Sciatic nerve (tissue), 2 donors: ENCODE measurements around the gene OVOL1. TPM values are rescaled to one million over a fixed set of nuclear protein-coding genes. Genes with fewer than 3 reads are reported as not detected.
"Not testable (repeated sequence)": the region's sequence is repeated elsewhere in the genome, so short reads cannot be mapped to it uniquely, and the experiment has no call there.

Experiments
- ATAC-seq: fragments of 200-7000 bp; cut with Tn5 transposase; one replicate; pipeline ENCODE4 v1.9.1; 2020; ENCODE audit warnings: mild to moderate bottlenecking, moderate library complexity
- DNase-seq: peaks from one replicate; pipeline ENCODE4 v3.0.0-alpha.2; 2020; ENCODE audit warnings: low spot score
- intact Hi-C: fragments of 100-400 bp; cut with DNase I; formaldehyde crosslinking; loops from one replicate; pipeline ENCODE4 v1.14.2; 2022
- total RNA-seq: library from RNA; stranded (reverse); fragmentation: NEBNext Ultra II Directional; extraction: Animal tissue kit (Norgen Biotek cat#: 25700); gene quantifications from one replicate; pipeline ENCODE4 v1.2.1, GENCODE V29; 2021
- donor health status: DM: no; HTN: no; CAD: no.
- donor health status: DM: no; HTN: no; CAD: no.

The OVOL1 gene
- total RNA-seq, 1 donor from 2014 or later, result not detected

- intact Hi-C loops, result no loop called here
- ATAC-seq (no peak), DNase-seq (no peak)
Measured at GRCh38 chr11:65808744-65809341, 22.0 kb downstream of the OVOL1 start.

GRCh38 chr11:65809496-65809895 lies 22.6 kb downstream of the OVOL1 start:
- intact Hi-C loops, result no loop called here
- ATAC-seq (no peak), DNase-seq (no peak)

GRCh38 chr11:65810046-65810868 lies 23.4 kb downstream of the OVOL1 start:
- intact Hi-C loops, result loop anchor here (10.0 kb wide), 1 partner anchor 95 kb away; the partner anchor contains the start of gene KAT5
- ATAC-seq, result no peak

GRCh38 chr11:65811764-65812475 lies 25.1 kb downstream of the OVOL1 start:
- no peak for DNase-seq
- intact Hi-C loops, result loop anchor here (10.0 kb wide), 1 partner anchor 97 kb away; the partner anchor contains the start of gene KAT5
- no peak for ATAC-seq

More at GRCh38 chr11:65810046-65810868, 23.4 kb downstream of the OVOL1 start:
- DNase-seq, result no peak

GRCh38 chr11:65814131-65814985 lies 27.5 kb downstream of the OVOL1 start:
- ATAC-seq, result peak; percentile 43
- intact Hi-C loops, result loop anchor here (10.0 kb wide), 1 partner anchor 100 kb away; the partner anchor contains the start of gene KAT5
- no peak for DNase-seq

- DNase-seq (no peak), ATAC-seq (no peak)
- intact Hi-C loops, result loop anchor here (10.0 kb wide), 1 partner anchor 100 kb away; the partner anchor contains the start of gene KAT5
Measured at GRCh38 chr11:65814986-65815565, 28.2 kb downstream of the OVOL1 start.

- intact Hi-C loops, result loop anchor here (10.0 kb wide), 1 partner anchor 102 kb away; the partner anchor contains the start of gene KAT5
- no peak for DNase-seq
- ATAC-seq, result no peak
Measured at GRCh38 chr11:65816696-65817095, 29.8 kb downstream of the OVOL1 start.

- no peak for ATAC-seq
- intact Hi-C loops, result loop anchor here (10.0 kb wide), 1 partner anchor 103 kb away; the partner anchor contains the start of gene KAT5
- DNase-seq, result no peak
Measured at GRCh38 chr11:65817312-65817834, 30.5 kb downstream of the OVOL1 start.

- ATAC-seq (peak; percentile 89), DNase-seq (peak; percentile 99)
- intact Hi-C loops, result loop anchor here (10.0 kb wide), 1 partner anchor 103 kb away; the partner anchor contains the start of gene KAT5
Measured at GRCh38 chr11:65817835-65818680, 31.2 kb downstream of the OVOL1 start.

GRCh38 chr11:65821107-65821506 lies 34.2 kb downstream of the OVOL1 start:
- ATAC-seq (no peak), DNase-seq (no peak)

GRCh38 chr11:65822776-65823528 lies 36.1 kb downstream of the OVOL1 start:
- DNase-seq (no peak), ATAC-seq (no peak)
- intact Hi-C loops, result no loop called here

More at GRCh38 chr11:65821107-65821506, 34.2 kb downstream of the OVOL1 start:
- intact Hi-C loops, result no loop called here

GRCh38 chr11:65826984-65827735 lies 40.3 kb downstream of the OVOL1 start:
- DNase-seq, result no peak
- intact Hi-C loops, result no loop called here
- no peak for ATAC-seq

GRCh38 chr11:65829459-65829858 lies 42.6 kb downstream of the OVOL1 start:
- ATAC-seq (no peak), DNase-seq (no peak)
- intact Hi-C loops, result no loop called here

- intact Hi-C loops, result loop anchor here (5.0 kb wide), 1 partner anchor 380 kb away; no protein-coding TSS in a partner anchor
- not testable (repeated sequence) for DNase-seq, ATAC-seq
Measured at GRCh38 chr11:65832231-65832630, 45.4 kb downstream of the OVOL1 start.

GRCh38 chr11:65833297-65834030 lies 46.6 kb downstream of the OVOL1 start, which contains the start of gene SNX32:
TSS of gene SNX32 (plus strand) at chr11:65833963. CDS start at chr11:65834066, 103 bp downstream.
- intact Hi-C loops, result loop anchor here (5.0 kb wide), 1 partner anchor 381 kb away; no protein-coding TSS in a partner anchor
- DNase-seq, result peak; percentile 97
- ATAC-seq, result peak; percentile 100
